ENCODE measurements around the gene SPACDR.

Gene SPACDR

DNA sequence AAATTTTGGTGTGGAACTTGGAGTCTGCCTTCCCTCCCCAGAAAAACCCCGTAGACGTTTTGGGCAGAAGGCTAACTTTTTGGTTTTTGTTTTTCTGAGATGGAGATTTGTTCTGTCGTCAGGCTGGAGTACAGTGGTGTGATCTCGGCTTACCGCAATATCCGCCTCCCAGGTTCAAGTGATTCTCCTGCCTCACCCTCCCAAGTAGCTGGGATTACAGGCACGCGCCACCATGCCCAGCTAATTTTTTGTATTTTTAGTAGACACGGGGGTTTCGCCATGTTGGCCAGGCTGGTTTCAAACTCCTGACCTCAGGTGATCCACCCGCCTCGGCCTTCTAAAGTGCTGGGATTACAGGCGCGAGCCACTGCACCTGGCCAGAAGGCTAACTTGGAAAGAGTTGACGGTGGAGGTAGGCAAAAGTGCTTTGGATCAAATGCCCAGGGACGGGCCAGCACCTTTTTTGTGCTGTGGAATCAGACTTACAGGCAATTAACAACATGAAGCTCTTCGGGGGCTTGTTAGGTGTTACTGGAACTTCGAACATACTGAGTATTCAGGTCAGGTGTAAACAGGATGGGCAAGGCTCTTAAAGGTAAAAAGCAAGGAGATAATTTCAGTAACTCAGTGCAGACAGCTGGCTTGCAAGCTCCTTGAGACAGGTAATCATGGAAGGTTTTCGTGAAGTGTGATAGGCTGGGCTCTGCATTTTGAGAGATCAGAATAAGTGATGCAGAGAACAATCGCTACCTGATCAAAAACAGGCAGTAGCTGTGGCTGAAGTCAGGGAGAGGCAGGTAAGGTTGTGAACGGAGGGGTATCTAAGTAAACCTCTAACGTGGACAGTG is 29.5 kb downstream of the SPACDR start:
- DNase-seq: no peak

DNA sequence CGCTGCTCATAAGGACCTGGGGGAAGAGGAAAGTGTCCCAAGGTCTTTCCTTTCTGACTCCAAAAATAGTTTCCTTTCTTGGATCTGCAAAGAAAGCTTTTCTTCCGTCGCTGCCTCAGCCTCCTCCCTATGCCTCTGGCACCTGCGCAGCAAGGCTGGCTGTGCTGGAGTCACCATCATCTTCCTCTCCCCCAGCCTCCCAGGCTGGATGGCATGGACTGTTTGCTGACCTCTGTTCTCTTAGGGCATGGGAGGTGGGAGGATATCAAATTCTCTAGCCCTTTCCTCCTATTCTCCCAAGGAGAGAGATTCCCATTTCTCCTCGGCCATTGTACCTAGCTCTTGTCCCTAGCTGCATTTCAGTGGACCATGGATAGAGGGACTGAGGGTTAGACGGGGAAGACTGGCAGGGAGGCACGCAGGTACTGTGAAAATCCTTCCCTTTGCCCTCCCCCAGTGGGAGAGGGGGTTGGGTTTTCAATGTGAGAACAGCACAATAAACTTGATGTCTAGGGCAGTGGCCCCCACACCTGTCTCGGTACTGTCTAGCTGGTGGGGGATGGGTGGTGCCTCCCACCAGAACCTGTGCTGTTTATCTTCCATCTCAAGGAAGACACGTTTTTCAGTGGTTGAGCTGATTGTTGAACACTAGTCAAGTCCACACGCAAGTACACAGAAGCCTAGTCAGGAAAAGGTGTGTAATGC is 30.3 kb downstream of the SPACDR start:
- no peak for DNase-seq

DNA sequence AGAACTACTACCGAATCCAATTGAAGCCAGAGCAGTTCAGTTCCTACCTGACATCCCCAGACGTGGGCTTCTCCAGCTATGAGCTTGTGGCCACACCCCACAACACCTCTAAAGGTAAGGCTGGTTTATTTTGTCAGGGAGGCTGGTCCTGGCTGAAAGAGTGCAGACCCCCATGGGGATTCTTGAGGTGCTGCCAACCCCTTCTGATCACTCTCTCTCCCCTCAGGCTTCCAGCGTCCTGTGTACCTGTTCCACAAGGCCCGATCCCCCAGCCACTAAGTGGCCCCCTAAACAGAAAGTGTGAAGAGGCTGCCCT is 30.8 kb downstream of the SPACDR start:
- no peak for DNase-seq

DNA sequence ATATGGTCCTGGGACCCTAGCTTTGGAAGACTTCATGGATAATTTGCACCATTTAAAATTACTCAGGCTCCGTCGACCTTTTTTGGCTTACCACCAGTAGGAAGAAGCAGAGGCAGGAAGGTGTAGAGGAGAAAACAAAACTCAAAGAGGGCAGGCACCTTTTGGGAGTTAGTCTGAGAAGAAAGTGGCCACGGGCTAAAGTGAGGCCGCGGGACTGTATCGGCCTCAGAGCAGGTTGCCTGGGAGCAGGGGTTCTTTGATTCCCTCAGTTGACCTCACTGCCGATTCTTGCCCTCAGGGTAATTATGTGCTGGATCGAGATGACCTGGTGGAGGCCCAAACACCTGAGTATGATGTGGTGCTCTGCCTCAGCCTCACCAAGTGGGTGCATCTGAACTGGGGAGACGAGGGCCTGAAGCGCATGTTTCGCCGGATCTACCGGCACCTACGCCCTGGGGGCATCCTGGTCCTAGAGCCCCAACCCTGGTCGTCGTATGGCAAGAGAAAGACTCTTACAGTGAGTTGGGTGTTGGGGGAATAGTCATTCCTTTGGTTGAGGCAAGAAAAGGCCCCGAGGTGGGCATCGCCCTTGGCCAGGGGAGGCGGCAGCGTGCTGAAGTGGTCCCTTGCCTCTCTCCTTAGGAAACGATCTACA is 31.3 kb downstream of the SPACDR start:
- no peak for DNase-seq

- no peak for DNase-seq
These were observed 32.0 kb downstream of the SPACDR start for GRCh38 chr7:100432053-100432452.

- DNase-seq: no peak
These were observed 32.7 kb downstream of the SPACDR start for GRCh38 chr7:100431286-100431735.

DNA sequence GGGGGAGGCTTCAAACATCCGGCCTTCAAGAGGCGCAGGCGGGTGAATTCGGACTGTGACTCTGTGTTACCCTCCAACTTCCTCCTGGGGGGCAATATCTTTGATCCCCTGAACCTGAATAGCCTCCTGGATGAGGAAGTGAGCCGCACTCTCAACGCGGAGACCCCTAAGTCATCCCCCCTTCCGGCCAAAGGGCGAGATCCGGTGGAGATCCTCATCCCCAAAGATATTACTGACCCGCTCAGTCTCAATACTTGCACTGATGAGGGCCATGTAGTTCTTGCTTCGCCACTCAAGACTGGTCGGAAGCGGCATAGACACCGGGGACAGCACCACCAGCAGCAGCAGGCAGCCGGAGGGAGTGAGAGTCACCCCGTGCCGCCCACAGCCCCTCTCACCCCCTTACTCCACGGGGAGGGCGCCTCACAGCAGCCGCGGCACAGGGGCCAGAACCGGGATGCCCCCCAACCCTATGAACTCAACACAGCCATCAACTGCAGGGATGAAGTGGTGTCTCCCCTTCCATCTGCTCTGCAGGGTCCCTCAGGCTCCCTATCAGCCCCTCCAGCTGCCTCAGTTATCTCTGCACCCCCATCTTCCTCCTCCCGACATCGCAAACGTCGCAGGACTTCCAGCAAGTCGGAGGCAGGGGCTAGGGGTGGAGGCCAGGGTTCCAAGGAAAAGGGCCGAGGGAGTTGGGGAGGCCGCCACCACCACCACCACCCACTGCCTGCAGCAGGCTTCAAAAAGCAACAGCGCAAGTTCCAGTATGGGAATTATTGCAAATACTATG is 33.4 kb downstream of the SPACDR start:
- no peak for DNase-seq

GRCh38 chr7:100429637-100430492 is 34.2 kb downstream of the SPACDR start, which contains the start of gene MEPCE:
TSS of gene MEPCE (plus strand) at chr7:100429831. CDS start at chr7:100430019, 188 bp downstream.
- peak; percentile 98 for DNase-seq

DNA sequence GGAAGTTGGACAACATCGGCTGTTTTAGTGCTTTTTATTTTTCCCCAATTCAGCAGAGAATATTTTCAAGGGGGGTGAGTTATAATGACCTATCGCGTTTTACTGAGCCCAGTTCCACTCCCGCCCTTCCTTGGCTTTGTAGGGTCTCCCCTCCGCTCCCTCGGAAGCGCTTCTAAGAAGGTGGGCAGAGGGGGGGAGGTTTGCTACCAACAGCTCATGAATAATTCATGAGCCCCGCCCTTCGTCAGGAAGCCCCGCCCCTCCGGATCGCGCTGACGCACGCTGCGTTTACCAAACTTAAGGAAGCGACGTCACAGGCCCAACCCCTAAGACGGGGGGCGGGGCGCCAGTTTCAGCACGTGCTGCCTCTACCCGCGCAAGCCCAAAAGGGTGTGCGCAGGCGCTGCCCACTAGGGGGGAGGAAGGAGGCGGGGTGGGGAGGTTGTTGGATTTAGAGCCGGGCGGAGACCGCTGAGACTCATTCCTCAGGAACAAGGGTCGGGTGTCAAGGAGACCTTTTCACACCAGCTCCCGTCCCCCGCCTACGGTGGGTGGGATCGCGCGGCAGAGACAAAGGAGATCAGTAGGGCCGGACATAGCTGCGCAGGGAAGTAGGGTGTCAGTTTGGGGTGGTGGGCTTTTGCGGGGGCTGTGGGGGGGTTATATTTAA is 35.0 kb downstream of the SPACDR start:
- peak; percentile 100 for DNase-seq

DNA sequence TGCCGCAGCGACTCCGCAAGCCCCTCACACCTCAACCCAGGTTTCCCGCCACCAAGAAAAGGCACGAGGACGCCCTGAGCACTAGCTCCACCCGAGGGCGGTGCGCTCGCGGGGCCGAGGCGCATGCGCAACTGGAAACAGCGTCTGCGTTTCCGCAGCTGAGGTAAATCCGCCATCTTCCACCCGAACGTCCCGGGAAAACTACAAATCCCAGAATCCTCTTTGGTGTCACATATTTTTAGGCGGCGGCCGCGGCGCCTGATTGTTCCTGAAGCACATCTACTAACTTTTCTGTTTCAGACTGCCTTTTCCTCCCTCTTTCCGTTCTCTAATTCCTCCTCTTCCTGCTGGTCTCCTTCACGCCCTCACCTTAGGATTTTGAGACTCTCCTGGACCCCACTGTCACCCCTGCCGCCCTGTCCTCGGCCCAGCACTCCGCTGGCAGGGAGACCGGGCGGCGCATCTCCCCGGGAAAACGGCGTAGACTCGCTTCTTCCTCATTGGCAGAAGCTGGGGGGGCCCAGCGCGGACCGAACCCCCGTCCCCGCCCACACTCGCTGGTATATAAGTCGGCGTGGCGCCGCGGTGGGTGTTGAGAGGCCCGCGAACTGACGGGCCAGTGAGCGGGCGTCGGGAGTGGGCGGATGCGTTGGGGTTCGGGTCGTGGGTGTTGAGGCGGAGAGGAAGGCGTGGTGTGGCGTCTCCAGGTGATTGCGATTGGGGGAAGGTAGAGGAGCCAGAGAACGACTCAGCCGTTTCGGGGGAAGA is 35.7 kb downstream of the SPACDR start, which contains the start of gene ZCWPW1:
Gene ZCWPW1 (minus strand): TSS at position 505 of the 768 bp plus-strand sequence. CDS start 8,054 bp downstream, outside the sequence.
- peak; percentile 98 for DNase-seq

DNA sequence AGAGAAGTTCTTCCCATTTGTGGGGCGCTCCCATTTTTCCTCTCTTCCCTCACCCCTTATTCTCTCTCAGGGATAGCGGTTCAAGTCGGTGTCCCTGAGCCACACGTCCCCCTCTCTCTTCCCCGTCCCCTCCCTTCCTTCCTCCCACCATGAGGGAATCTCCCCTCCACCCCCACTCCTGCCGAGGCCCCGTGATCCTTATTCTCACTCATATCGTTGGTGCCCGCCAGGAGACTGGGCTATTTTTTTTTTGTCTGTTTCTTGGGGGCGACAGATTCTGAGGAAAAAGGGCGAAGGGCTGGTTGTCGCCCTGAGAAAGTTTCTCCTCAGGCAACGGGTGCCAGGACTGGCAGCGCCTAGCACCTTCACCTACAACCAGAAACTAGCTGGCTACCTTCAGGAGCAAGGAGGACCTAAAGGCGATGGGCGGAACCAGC is 36.3 kb downstream of the SPACDR start:
- no peak for DNase-seq

- DNase-seq: no peak
These were observed 37.5 kb downstream of the SPACDR start for GRCh38 chr7:100426516-100426915.

- DNase-seq: no peak
These were observed 38.7 kb downstream of the SPACDR start for GRCh38 chr7:100425347-100425746.

GRCh38 chr7:100423315-100423714 is 40.7 kb downstream of the SPACDR start:
- DNase-seq: no peak

DNA sequence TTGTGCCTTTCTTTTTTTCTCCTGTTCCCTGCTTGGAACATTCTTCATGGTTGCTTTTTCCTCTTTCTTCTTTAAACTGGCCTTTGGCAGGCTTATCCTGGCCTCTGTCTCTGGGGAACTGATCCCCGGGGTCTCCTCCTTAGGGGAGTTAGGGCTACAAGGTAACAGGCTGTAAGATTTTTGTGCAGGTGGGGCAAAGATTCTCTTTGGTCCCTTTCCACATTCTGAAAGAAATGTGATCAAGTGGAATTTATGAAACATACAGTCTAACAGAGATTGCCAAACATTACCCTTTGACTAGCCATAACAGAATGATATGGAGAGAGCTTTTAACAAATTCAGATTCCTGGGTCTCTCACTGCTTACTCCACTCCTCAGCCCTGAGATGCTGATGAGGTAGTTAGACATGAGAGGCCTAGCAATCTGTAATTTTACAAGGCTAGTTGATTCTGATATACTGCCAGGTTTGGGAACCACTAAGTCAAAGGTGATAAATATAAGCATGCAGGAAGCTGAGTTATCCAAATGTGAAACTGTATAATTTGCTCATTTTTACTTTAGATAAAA is 44.3 kb downstream of the SPACDR start:
- no peak for DNase-seq

- peak; percentile 30 for DNase-seq
These were observed 45.0 kb downstream of the SPACDR start for GRCh38 chr7:100418930-100419659.

DNA sequence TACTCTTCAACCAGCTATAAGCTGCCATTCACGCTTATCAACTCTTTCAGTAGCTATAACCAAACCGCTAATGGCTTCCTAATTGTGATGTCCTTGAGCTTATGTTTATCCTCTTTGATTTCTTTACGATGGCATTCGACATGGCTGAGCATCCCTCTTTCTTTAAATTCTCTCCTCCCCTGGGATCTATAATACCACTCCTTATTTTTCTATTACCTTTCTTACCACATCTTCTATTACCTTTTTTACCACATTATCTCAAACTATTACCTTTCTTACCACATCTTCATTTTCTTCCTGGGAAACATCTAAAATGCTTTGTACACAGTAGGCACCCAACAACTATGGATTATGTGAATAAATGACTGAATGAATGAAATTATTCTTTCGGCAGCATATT is 48.6 kb downstream of the SPACDR start:
- no peak for DNase-seq

- DNase-seq: no peak
These were observed 50.2 kb downstream of the SPACDR start for GRCh38 chr7:100413889-100414288.

- no peak for DNase-seq
These were observed 50.7 kb downstream of the SPACDR start for GRCh38 chr7:100413346-100413745.
